Right lobe of liver (tissue), 4 donors: ENCODE data around the gene VKORC1L1.
"Not testable (repeated sequence)": the region's sequence is repeated elsewhere in the genome, so short reads cannot be mapped to it uniquely, and the experiment has no call there.

Experiments
- POLR2A ChIP-seq: fragments of 450-650 bp; IDR thresholded peaks from one replicate; pipeline ENCODE4 v1.6.1; 2017; ENCODE audit warnings: antibody characterized with exemption, mild to moderate bottlenecking
- TF ChIP-seq, protein P1 (sequence below), 4 donors: fragments of 200-600 bp in 3 of 4; fragments of 450-650 bp in 1 of 4; IDR thresholded peaks; one replicate each; pipeline versions ENCODE4 v1.5.1 to v1.8.0; 2016 to 2022; ENCODE audit warnings: antibody characterized with exemption in 4 of 4, mild to moderate bottlenecking in 2 of 4
- donor health status: DM: no; HTN: no; CAD: no.
- donor health status: DM: no; HTN: no; CAD: no.
- donor health status: DM: no; HTN: yes; CAD: no.

DNA sequence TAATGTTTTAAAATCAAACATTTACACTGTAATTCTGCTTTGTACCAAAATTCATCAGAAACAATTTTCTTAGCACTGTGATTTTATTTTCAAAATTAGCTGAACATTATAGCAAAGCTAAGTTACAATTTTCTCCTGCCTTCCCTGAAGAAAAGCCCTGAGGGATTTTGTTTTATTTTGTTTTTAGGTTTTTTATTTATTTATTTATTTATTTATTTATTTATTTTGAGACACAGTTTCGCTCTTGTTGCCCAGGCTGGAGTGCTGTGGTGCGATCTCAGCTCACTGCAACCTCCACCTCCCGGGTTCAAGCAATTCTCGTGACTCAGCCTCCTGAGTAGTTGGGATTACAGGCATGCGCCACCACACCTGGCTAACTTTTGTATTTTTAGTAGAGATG lies 119.0 kb downstream of the VKORC1L1 start:
- TF ChIP-seq, protein P1, sequence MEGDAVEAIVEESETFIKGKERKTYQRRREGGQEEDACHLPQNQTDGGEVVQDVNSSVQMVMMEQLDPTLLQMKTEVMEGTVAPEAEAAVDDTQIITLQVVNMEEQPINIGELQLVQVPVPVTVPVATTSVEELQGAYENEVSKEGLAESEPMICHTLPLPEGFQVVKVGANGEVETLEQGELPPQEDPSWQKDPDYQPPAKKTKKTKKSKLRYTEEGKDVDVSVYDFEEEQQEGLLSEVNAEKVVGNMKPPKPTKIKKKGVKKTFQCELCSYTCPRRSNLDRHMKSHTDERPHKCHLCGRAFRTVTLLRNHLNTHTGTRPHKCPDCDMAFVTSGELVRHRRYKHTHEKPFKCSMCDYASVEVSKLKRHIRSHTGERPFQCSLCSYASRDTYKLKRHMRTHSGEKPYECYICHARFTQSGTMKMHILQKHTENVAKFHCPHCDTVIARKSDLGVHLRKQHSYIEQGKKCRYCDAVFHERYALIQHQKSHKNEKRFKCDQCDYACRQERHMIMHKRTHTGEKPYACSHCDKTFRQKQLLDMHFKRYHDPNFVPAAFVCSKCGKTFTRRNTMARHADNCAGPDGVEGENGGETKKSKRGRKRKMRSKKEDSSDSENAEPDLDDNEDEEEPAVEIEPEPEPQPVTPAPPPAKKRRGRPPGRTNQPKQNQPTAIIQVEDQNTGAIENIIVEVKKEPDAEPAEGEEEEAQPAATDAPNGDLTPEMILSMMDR (IDR thresholded peaks at IDR 0.05): not testable (repeated sequence)
- TF ChIP-seq POLR2A: not testable (repeated sequence)
